HL-60 (cell line): ENCODE data around the gene GALNT6.

Experiments used
- DNase-seq, 2 experiments: peaks; one replicate each; pipeline ENCODE4 v3.0.0-alpha.2; 2010 to 2020; ENCODE audit warnings: low read depth in 1 of 2, low spot score in 1 of 2
- H3K27ac ChIP-seq: fragments of 250-450 bp; sonication (Bioruptor Pico); replicated peaks from 2 replicates; pipeline ENCODE4 v1.5.1; 2020; ENCODE audit warnings: mild to moderate bottlenecking, moderate library complexity
- H3K27me3 ChIP-seq: fragments of 250-450 bp; sonication (Bioruptor Pico); 2 replicates; pipeline ENCODE4 v1.5.1; 2021; ENCODE audit warnings: mild to moderate bottlenecking, moderate library complexity; ENCODE audit not compliant: insufficient read depth, poor library complexity, severe bottlenecking
- H3K4me3 ChIP-seq: replicated peaks from 2 replicates; pipeline ENCODE4 v1.5.1; 2011; ENCODE audit warnings: mild to moderate bottlenecking, control low read depth, low read length; ENCODE audit not compliant: insufficient read depth
- GABPA ChIP-seq: IDR thresholded peaks from 2 replicates; pipeline ENCODE4 v1.6.1; 2012; ENCODE audit warnings: low read depth
- POLR2AphosphoS5 ChIP-seq: IDR thresholded peaks from 2 replicates; pipeline ENCODE4 v1.6.1; 2012; ENCODE audit warnings: low read depth
- SPI1 ChIP-seq: IDR thresholded peaks from 2 replicates; pipeline ENCODE4 v1.6.1; 2012; ENCODE audit warnings: low read depth, mild to moderate bottlenecking, borderline replicate concordance
- TF ChIP-seq, protein P1 (sequence below): IDR thresholded peaks from 2 replicates; pipeline ENCODE4 v1.6.1; 2012; ENCODE audit warnings: low read depth; ENCODE audit not compliant: insufficient replicate concordance
- TF ChIP-seq, protein P2 (sequence below): IDR thresholded peaks from one replicate; pipeline ENCODE4 v1.5.1; 2011; ENCODE audit warnings: low read length, control low read depth, inconsistent platforms; ENCODE audit not compliant: insufficient read depth

Gene GALNT6

DNA sequence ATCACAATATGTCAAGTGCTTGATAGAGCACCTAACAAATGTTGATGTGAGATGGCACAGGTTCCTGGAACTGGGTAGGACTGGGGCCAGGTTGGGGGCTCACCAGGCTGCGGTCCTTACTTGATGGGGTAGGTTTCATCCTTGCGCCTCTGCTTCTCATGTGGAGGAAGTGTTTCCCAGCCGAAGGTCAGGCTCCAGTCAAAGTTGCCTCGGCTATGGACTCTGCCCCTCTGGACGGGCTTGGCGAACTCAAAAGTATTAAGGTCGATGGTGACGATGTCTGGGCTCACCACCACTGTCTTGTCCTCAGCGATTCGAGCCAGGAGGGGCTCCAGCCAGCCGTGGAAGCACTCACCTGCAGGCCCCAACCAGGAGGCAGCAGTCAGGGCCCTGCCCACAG is 27.2 kb downstream of the GALNT6 start:
- TF ChIP-seq, protein P1, sequence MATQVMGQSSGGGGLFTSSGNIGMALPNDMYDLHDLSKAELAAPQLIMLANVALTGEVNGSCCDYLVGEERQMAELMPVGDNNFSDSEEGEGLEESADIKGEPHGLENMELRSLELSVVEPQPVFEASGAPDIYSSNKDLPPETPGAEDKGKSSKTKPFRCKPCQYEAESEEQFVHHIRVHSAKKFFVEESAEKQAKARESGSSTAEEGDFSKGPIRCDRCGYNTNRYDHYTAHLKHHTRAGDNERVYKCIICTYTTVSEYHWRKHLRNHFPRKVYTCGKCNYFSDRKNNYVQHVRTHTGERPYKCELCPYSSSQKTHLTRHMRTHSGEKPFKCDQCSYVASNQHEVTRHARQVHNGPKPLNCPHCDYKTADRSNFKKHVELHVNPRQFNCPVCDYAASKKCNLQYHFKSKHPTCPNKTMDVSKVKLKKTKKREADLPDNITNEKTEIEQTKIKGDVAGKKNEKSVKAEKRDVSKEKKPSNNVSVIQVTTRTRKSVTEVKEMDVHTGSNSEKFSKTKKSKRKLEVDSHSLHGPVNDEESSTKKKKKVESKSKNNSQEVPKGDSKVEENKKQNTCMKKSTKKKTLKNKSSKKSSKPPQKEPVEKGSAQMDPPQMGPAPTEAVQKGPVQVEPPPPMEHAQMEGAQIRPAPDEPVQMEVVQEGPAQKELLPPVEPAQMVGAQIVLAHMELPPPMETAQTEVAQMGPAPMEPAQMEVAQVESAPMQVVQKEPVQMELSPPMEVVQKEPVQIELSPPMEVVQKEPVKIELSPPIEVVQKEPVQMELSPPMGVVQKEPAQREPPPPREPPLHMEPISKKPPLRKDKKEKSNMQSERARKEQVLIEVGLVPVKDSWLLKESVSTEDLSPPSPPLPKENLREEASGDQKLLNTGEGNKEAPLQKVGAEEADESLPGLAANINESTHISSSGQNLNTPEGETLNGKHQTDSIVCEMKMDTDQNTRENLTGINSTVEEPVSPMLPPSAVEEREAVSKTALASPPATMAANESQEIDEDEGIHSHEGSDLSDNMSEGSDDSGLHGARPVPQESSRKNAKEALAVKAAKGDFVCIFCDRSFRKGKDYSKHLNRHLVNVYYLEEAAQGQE = no peak
- TF ChIP-seq GABPA (no peak), SPI1 (no peak), POLR2AphosphoS5 (no peak)
- TF ChIP-seq, protein P2, sequence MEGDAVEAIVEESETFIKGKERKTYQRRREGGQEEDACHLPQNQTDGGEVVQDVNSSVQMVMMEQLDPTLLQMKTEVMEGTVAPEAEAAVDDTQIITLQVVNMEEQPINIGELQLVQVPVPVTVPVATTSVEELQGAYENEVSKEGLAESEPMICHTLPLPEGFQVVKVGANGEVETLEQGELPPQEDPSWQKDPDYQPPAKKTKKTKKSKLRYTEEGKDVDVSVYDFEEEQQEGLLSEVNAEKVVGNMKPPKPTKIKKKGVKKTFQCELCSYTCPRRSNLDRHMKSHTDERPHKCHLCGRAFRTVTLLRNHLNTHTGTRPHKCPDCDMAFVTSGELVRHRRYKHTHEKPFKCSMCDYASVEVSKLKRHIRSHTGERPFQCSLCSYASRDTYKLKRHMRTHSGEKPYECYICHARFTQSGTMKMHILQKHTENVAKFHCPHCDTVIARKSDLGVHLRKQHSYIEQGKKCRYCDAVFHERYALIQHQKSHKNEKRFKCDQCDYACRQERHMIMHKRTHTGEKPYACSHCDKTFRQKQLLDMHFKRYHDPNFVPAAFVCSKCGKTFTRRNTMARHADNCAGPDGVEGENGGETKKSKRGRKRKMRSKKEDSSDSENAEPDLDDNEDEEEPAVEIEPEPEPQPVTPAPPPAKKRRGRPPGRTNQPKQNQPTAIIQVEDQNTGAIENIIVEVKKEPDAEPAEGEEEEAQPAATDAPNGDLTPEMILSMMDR = no peak
- no peaks in the 10 kb centered on the region for H3K27me3 ChIP-seq

DNA sequence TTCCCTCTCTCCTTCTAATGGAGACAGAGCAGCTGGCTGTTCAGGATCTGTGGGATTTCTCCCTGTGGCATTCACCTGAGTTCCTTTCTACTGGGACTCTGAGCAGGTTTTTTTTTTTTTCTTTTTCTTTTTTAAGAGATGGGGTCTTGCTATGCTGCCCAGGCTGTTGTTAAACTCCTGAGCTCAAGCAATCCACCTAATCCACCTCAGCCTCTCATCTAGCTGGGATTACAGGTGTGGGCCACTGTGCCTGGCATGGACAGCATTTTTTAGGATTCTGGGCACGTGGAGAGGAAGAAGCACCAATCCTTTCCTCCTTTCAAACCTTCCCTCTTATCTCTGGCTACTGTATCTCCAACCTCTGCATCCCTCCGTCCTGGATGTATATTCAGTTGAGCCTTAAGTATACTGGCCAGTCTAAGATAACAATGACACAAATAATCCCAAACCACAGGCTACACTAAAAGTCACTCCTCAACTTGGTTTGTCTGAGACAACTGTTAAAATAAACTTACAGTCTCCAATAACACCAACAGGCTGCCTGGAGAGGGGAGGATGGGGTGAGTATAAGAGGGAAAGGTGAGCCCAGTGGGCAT is 28.4 kb downstream of the GALNT6 start:
- Histone ChIP-seq H3K27ac (no peak overlapping the region), H3K4me3 (no peak overlapping the region), H3K27me3 (no peaks in the 10 kb centered on the region)
- TF ChIP-seq, protein P1 = no peak
- TF ChIP-seq POLR2AphosphoS5 (no peak), SPI1 (no peak), GABPA (no peak)
- TF ChIP-seq, protein P2 = no peak
- DNase-seq = no peak

More for the DNA sequence above, 27.2 kb downstream of the GALNT6 start:
- DNase-seq = no peak
- no peak overlapping the region for H3K27ac ChIP-seq
- H3K4me3 ChIP-seq = no peak overlapping the region

GRCh38 chr12:51362307-51362706 is 28.9 kb downstream of the GALNT6 start:
- TF ChIP-seq, protein P2 = no peak
- TF ChIP-seq SPI1 = no peak
- TF ChIP-seq, protein P1 = no peak
- TF ChIP-seq POLR2AphosphoS5 = no peak
- DNase-seq = no peak
- Histone ChIP-seq H3K27me3 (no peaks in the 10 kb centered on the region), H3K27ac (no peak overlapping the region), H3K4me3 (no peak overlapping the region)
